SK-N-SH (cell line): ENCODE measurements around the gene OPN1MW2. TPM values are rescaled to one million over a fixed set of nuclear protein-coding genes. Genes with fewer than 3 reads are reported as not detected.
"Not testable (repeated sequence)": the region's sequence is repeated elsewhere in the genome, so short reads cannot be mapped to it uniquely, and the experiment has no call there.

Experiments used
- CTCF ChIA-PET: fragments of 300-600, 350-600 bp; formaldehyde crosslinking; extraction: SDS; loops from one replicate; lab custom pipeline; 2021; lab: Yijun Ruan, JAX
- POLR2A ChIA-PET: fragments of 350-600 bp; sonication (Branson Sonifier 250); formaldehyde crosslinking; extraction: SDS; loops from one replicate; lab custom pipeline; 2020; ENCODE audit warnings: antibody characterized with exemption, inconsistent platforms; lab: Yijun Ruan, JAX
- DNase-seq: peaks from one replicate; pipeline ENCODE4 v3.0.0; 2012
- H2AFZ ChIP-seq: fragments of 200-600 bp; sonication (generic); 2 replicates; pipeline ENCODE4 v1.8.1; 2016; ENCODE audit warnings: antibody characterized with exemption, mild to moderate bottlenecking, low read depth
- H3F3A ChIP-seq: fragments of 200-600 bp; sonication (generic); replicated peaks from 2 replicates; pipeline ENCODE3; 2016; ENCODE audit warnings: antibody characterized with exemption, mild to moderate bottlenecking; ENCODE audit not compliant: insufficient read depth
- H3K27ac ChIP-seq, 2 experiments: fragments of 200-500 bp in 1 of 2; fragments of 200-600 bp in 1 of 2; sonication (Bioruptor generic) in 1 of 2; sonication (generic), shearing (Covaris generic) in 1 of 2; 2 replicates each; pipeline versions ENCODE4 v1.5.1 to v1.6.1; 2014 to 2016; ENCODE audit warnings: low read depth in 2 of 2, inconsistent platforms in 1 of 2, low read length in 1 of 2, mild to moderate bottlenecking in 1 of 2, mixed read lengths in 1 of 2
- H3K27me3 ChIP-seq: fragments of 200-600 bp; sonication (generic), shearing (Covaris generic); 2 replicates; pipeline ENCODE4 v1.6.1; 2016; ENCODE audit warnings: mixed run types; ENCODE audit not compliant: insufficient read depth
- H3K36me3 ChIP-seq, 2 experiments: fragments of 200-500 bp in 1 of 2; fragments of 200-600 bp in 1 of 2; sonication (Bioruptor generic) in 1 of 2; sonication (generic) in 1 of 2; replicated peaks in 1 of 2; 2 replicates each; pipeline versions ENCODE3 to v1.5.1; 2014 to 2016; ENCODE audit warnings: low read length in 1 of 2, mild to moderate bottlenecking in 1 of 2; ENCODE audit not compliant: insufficient read depth in 2 of 2, control insufficient read depth in 1 of 2
- H3K4me1 ChIP-seq, 2 experiments: fragments of 200-500 bp in 1 of 2; fragments of 200-600 bp in 1 of 2; sonication (Bioruptor generic) in 1 of 2; sonication (generic), shearing (Covaris generic) in 1 of 2; 2 replicates each; pipeline versions ENCODE4 v1.5.1 to v1.6.1; 2014 to 2016; ENCODE audit warnings: low read depth in 1 of 2, low read length in 1 of 2, mixed run types in 1 of 2; ENCODE audit not compliant: insufficient read depth in 2 of 2, control insufficient read depth in 1 of 2
- H3K4me2 ChIP-seq: fragments of 200-600 bp; sonication (generic), shearing (Covaris generic); 2 replicates; pipeline ENCODE4 v1.6.1; 2017; ENCODE audit warnings: mixed run types
- H3K4me3 ChIP-seq, 2 experiments: fragments of 200-500 bp in 1 of 2; fragments of 200-600 bp in 1 of 2; sonication (Bioruptor generic) in 1 of 2; sonication (generic), shearing (Covaris generic) in 1 of 2; 2 replicates each; pipeline versions ENCODE4 v1.5.1 to v1.8.1; 2014 to 2016; ENCODE audit warnings: low read depth in 2 of 2, inconsistent platforms in 1 of 2, low read length in 1 of 2, mild to moderate bottlenecking in 1 of 2, mixed read lengths in 1 of 2, moderate library complexity in 1 of 2
- H3K79me2 ChIP-seq: fragments of 200-600 bp; sonication (generic); 2 replicates; pipeline ENCODE4 v1.8.1; 2017; ENCODE audit warnings: mild to moderate bottlenecking; ENCODE audit not compliant: insufficient read depth
- H3K9ac ChIP-seq: fragments of 200-600 bp; sonication (generic); 2 replicates; pipeline ENCODE4 v1.6.1; 2017; ENCODE audit warnings: mixed run types
- H3K9me2 ChIP-seq: fragments of 200-600 bp; sonication (generic); 2 replicates; pipeline ENCODE4 v1.6.1; 2017; ENCODE audit warnings: mixed run types
- H3K9me3 ChIP-seq: fragments of 200-600 bp; sonication (generic); 2 replicates; pipeline ENCODE4 v1.6.1; 2017; ENCODE audit warnings: mixed run types, mild to moderate bottlenecking, moderate library complexity
- H4K20me1 ChIP-seq: fragments of 200-600 bp; sonication (generic); 2 replicates; pipeline ENCODE4 v1.6.1; 2017; ENCODE audit warnings: mild to moderate bottlenecking, mixed run types; ENCODE audit not compliant: insufficient read depth
- WGBS: methylation state at CpG from one replicate; pipeline ENCODE4 v1.1.6; 2017; ENCODE audit warnings: low lambda C conversion rate; 5-methylcytosine and 5-hydroxymethylcytosine counted together
- polyA plus RNA-seq, 3 experiments: library from polyadenylated mRNA; depleted of rRNA; stranded (reverse); fragments of >200 nt; gene quantifications; 2 replicates each; pipeline ENCODE4 v1.2.3, GENCODE V29; 2012

OPN1MW2 gene
- polyA plus RNA-seq, 1 of the 3 experiments (the other 2 are of a cell fraction) = not detected

- H3K4me2 ChIP-seq, H3K9me2 ChIP-seq, H3F3A ChIP-seq, POLR2A ChIA-PET, DNase-seq, H3K4me3 ChIP-seq, H3K79me2 ChIP-seq, H4K20me1 ChIP-seq, H3K36me3 ChIP-seq, H3K9me3 ChIP-seq, H3K27me3 ChIP-seq, CTCF ChIA-PET, H3K9ac ChIP-seq, H3K4me1 ChIP-seq, H2AFZ ChIP-seq, H3K27ac ChIP-seq: not testable (repeated sequence)
- whole genome bisulfite sequencing = no CpG with 5 or more reads among the region's 10 CpGs
Observed at GRCh38 chrX:154248076-154248475, 28.5 kb downstream of the OPN1MW2 start.

GRCh38 chrX:154257282-154257681 is 37.7 kb downstream of the OPN1MW2 start, which contains the start of gene OPN1MW3:
Gene OPN1MW3, plus strand, starts transcription at chrX:154257582. Its CDS starts 38 bp downstream, at chrX:154257620.
- H3K4me2 ChIP-seq, POLR2A ChIA-PET, H3K27ac ChIP-seq, H4K20me1 ChIP-seq, H3K4me3 ChIP-seq, CTCF ChIA-PET, H3F3A ChIP-seq, H3K27me3 ChIP-seq, DNase-seq, H3K36me3 ChIP-seq, H3K4me1 ChIP-seq, H2AFZ ChIP-seq, H3K9ac ChIP-seq, H3K9me3 ChIP-seq, H3K79me2 ChIP-seq, H3K9me2 ChIP-seq: not testable (repeated sequence)
- WGBS = no CpG with 5 or more reads among the region's 17 CpGs

GRCh38 chrX:154258711-154259110 is 39.2 kb downstream of the OPN1MW2 start:
- CTCF ChIA-PET, DNase-seq, POLR2A ChIA-PET, H3K4me2 ChIP-seq, H3K9me2 ChIP-seq, H3K4me3 ChIP-seq, H3K27ac ChIP-seq, H3F3A ChIP-seq, H3K27me3 ChIP-seq, H3K79me2 ChIP-seq, H4K20me1 ChIP-seq, H2AFZ ChIP-seq, H3K4me1 ChIP-seq, H3K36me3 ChIP-seq, H3K9me3 ChIP-seq, H3K9ac ChIP-seq: not testable (repeated sequence)
- WGBS = no CpG with 5 or more reads among the region's 10 CpGs

- CTCF ChIA-PET = not testable (repeated sequence)
Observed at GRCh38 chrX:154263072-154263471, 43.5 kb downstream of the OPN1MW2 start.

GRCh38 chrX:154269245-154269644 is 49.7 kb downstream of the OPN1MW2 start:
- H3K36me3 ChIP-seq, H3K4me3 ChIP-seq, H3F3A ChIP-seq, H3K4me2 ChIP-seq, H3K9me2 ChIP-seq, CTCF ChIA-PET, H3K27ac ChIP-seq, H3K79me2 ChIP-seq, DNase-seq, H3K4me1 ChIP-seq, H3K27me3 ChIP-seq, POLR2A ChIA-PET, H3K9me3 ChIP-seq, H2AFZ ChIP-seq, H3K9ac ChIP-seq, H4K20me1 ChIP-seq: not testable (repeated sequence)
- WGBS = no CpG with 5 or more reads among the region's 3 CpGs

More at GRCh38 chrX:154263072-154263471, 43.5 kb downstream of the OPN1MW2 start:
- H3K4me1 ChIP-seq, H3K9me2 ChIP-seq, H4K20me1 ChIP-seq, H3K27ac ChIP-seq, H3K36me3 ChIP-seq, H3F3A ChIP-seq, H3K4me2 ChIP-seq, DNase-seq, POLR2A ChIA-PET, H3K27me3 ChIP-seq, H3K79me2 ChIP-seq, H2AFZ ChIP-seq, H3K9me3 ChIP-seq, H3K9ac ChIP-seq, H3K4me3 ChIP-seq: not testable (repeated sequence)
- WGBS = no CpG with 5 or more reads among the region's 6 CpGs

Other genes with a start within 250 kb of the OPN1MW2 start
- 4.7 and 9.5 TPM in 2 replicates for gene HCFC1, start 247.9 kb upstream of the OPN1MW2 start, polyA plus RNA-seq (2012; rRNA removed)
- 9.4 and 10.9 TPM in 2 replicates for gene TMEM187, start 247.0 kb upstream of the OPN1MW2 start, polyA plus RNA-seq (2012; rRNA removed)
- gene IRAK1, start 199.9 kb upstream of the OPN1MW2 start, polyA plus RNA-seq (2012; rRNA removed) = 66.1 and 68.5 TPM in 2 replicates
- 7.0 and 8.2 TPM in 2 replicates for gene MECP2, start 122.0 kb upstream of the OPN1MW2 start, polyA plus RNA-seq (2012; rRNA removed)
- not detected in 2 replicates for gene OPN1LW, start 75.5 kb upstream of the OPN1MW2 start, polyA plus RNA-seq (2012; rRNA removed)
- not detected in 2 replicates for gene OPN1MW, start 37.2 kb upstream of the OPN1MW2 start, polyA plus RNA-seq (2012; rRNA removed)
- not detected in 2 replicates for gene OPN1MW3, start 37.8 kb downstream of the OPN1MW2 start, polyA plus RNA-seq (2012; rRNA removed)
- gene TEX28, start 75.4 kb downstream of the OPN1MW2 start, polyA plus RNA-seq (2012; rRNA removed) = not detected in 2 replicates
- gene TKTL1, start 76.0 kb downstream of the OPN1MW2 start, polyA plus RNA-seq (2012; rRNA removed) = 0.02 TPM in 1 of 2 replicates, not detected in the other
- 364 and 550 TPM in 2 replicates for gene FLNA, start 154.9 kb downstream of the OPN1MW2 start, polyA plus RNA-seq (2012; rRNA removed)
- 40.4 and 68.0 TPM in 2 replicates for gene EMD, start 159.5 kb downstream of the OPN1MW2 start, polyA plus RNA-seq (2012; rRNA removed)
- 4,562 and 7,172 TPM in 2 replicates for gene RPL10, start 178.6 kb downstream of the OPN1MW2 start, polyA plus RNA-seq (2012; rRNA removed)
- 18.2 and 22.5 TPM in 2 replicates for gene DNASE1L1, start 189.5 kb downstream of the OPN1MW2 start, polyA plus RNA-seq (2012; rRNA removed)
- gene TAFAZZIN, start 191.8 kb downstream of the OPN1MW2 start, polyA plus RNA-seq (2012; rRNA removed) = 34.0 and 35.7 TPM in 2 replicates
- 92.2 and 102 TPM in 2 replicates for gene ATP6AP1, start 208.9 kb downstream of the OPN1MW2 start, polyA plus RNA-seq (2012; rRNA removed)
- gene GDI1, start 217.4 kb downstream of the OPN1MW2 start, polyA plus RNA-seq (2012; rRNA removed) = 403 and 408 TPM in 2 replicates
- 86.0 and 97.0 TPM in 2 replicates for gene FAM50A, start 224.4 kb downstream of the OPN1MW2 start, polyA plus RNA-seq (2012; rRNA removed)
- 28.3 and 33.2 TPM in 2 replicates for gene PLXNA3, start 238.5 kb downstream of the OPN1MW2 start, polyA plus RNA-seq (2012; rRNA removed)